Stimulated activated CD4-positive, alpha-beta T cell treated with anti-CD3 and anti-CD28 coated beads, Interleukin-4, amount 100 ng/mL, for 48 hours (primary cell): ENCODE measurements around the gene FOXK1.

Experiments used
- DNase-seq, 2 donors: peaks; one replicate each; pipeline ENCODE4 v3.0.0-alpha.2; 2020; ENCODE audit warnings: low read depth in 2 of 2

Gene FOXK1

GRCh38 chr7:4722308-4722707, 40.2 kb downstream of the FOXK1 start:
- no peak for DNase-seq

GRCh38 chr7:4722960-4723630, 41.0 kb downstream of the FOXK1 start:
- no peak for DNase-seq

GRCh38 chr7:4724648-4725013, 42.5 kb downstream of the FOXK1 start:
- no peak for DNase-seq

GRCh38 chr7:4725014-4725849, 43.1 kb downstream of the FOXK1 start:
- peak in 1 of 2 donors; percentile 33 for DNase-seq

GRCh38 chr7:4725850-4726450, 43.9 kb downstream of the FOXK1 start:
- DNase-seq: no peak

GRCh38 chr7:4726566-4726965, 44.5 kb downstream of the FOXK1 start:
- no peak for DNase-seq

- DNase-seq: no peak
These were observed 46.0 kb downstream of the FOXK1 start for GRCh38 chr7:4727914-4728705.

GRCh38 chr7:4729266-4729665, 47.2 kb downstream of the FOXK1 start:
- DNase-seq: no peak

GRCh38 chr7:4730276-4730675, 48.2 kb downstream of the FOXK1 start:
- no peak for DNase-seq

- no peak for DNase-seq
These were observed 48.9 kb downstream of the FOXK1 start for GRCh38 chr7:4730971-4731370.

- DNase-seq: no peak
These were observed 49.7 kb downstream of the FOXK1 start for GRCh38 chr7:4731803-4732202.

- DNase-seq: no peak
These were observed 51.9 kb downstream of the FOXK1 start for GRCh38 chr7:4733936-4734528.

- DNase-seq: no peak
These were observed 52.7 kb downstream of the FOXK1 start for GRCh38 chr7:4734587-4735345.

GRCh38 chr7:4737300-4737699, 55.2 kb downstream of the FOXK1 start:
- DNase-seq: no peak

- DNase-seq: no peak
These were observed 56.8 kb downstream of the FOXK1 start for GRCh38 chr7:4738711-4739527.

- DNase-seq: no peak
These were observed 57.5 kb downstream of the FOXK1 start for GRCh38 chr7:4739528-4739992.

GRCh38 chr7:4740796-4741195, 58.7 kb downstream of the FOXK1 start:
- no peak for DNase-seq

GRCh38 chr7:4742051-4742573, 60.0 kb downstream of the FOXK1 start:
- no peak for DNase-seq

- no peak for DNase-seq
These were observed 60.8 kb downstream of the FOXK1 start for GRCh38 chr7:4742852-4743251.
